HG02852 (cell line): Measurements from ENCODE around the gene SPRY4.
"Not testable (repeated sequence)": the region's sequence is repeated elsewhere in the genome, so short reads cannot be mapped to it uniquely, and the experiment has no call there.

Experiments used
- ATAC-seq: cut with Tn5 transposase; IDR thresholded peaks from one replicate; pipeline ENCODE4 v1.9.1; 2021; ENCODE audit warnings: mild to moderate bottlenecking, moderate library complexity; ENCODE audit not compliant: unreplicated experiment

Gene SPRY4

DNA sequence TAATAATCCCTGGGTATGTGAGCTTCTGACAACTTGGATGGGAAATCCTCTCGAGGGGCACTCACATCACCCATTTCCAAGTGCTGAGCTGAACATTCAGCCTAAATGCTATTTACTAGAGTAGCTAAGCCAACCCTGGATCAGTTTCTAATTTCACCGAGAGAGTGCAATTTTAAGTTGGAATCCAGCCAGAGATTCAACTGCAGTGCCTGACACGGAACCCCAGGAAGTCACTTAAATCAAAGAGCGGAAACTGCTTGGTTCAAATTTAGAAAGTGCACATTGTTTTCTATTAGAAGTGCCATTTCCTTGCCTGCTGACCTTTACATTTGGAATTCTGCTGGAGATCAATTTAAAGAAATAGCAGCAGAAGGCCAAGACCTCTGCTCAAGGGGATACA is 8.8 kb downstream of the SPRY4 start:
- ATAC-seq: no peak

GRCh38 chr5:142315096-142315900 is 9.5 kb downstream of the SPRY4 start:
- ATAC-seq: no peak

DNA sequence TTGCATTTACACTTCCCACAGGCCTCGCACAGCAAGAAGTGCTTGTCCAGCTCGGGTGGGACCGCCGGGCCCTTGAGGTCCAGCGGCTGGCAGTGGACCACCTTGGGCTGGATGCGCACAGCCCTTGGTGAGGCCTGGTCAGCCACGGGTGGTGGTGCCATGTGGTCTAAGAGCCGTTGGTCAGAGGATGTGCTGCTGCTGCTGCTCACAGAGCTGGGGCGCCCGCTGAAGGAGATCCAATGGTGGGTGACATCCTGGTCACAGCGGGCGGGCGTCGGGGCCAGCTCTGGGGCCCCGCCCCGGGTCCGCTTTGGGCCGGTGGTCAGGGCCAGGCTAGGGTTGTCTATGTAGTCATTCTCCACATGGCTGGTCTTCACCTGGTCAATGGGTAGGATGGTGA is 10.2 kb downstream of the SPRY4 start:
- no peak for ATAC-seq

DNA sequence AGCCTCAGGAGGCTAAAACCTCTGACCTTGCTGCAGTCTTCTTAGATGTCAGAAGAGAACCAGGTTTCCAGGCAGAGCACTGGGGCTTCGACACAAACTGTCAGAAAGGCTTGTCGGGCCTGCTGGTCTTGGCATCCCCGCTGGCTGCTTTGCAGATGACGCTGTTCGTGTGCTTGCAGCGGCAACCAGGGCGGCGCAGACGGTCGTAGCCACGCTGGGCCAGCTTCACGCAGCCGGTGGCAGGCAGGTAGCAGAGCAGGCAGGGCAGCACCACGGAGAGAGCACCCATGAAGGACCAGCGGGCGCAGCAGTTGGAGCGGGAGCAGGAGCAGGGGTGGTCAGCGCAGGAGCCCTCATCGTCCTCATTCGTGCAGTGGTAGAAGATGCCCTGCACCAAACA is 10.7 kb downstream of the SPRY4 start:
- ATAC-seq: no peak

- ATAC-seq: no peak
Observed at GRCh38 chr5:142313682-142314081, 11.1 kb downstream of the SPRY4 start.

DNA sequence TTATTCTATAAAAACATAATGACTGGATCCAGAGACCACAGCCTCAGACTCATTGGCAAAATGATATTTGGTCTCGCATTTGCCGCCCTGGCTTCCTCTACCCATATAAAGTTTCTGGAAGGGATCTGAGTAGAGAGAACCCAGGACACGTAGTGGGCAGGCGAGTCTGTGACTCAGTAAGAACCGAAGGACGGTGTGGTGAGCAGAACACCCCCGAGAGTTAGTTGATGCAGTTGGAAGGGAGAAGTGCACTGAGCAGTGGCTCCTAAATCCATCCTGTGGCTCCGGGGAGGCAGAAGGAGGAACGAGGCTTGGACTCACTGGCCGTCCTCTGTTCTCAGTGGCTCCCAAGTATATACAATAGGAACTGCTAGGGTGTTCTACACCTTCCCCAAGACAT is 11.5 kb downstream of the SPRY4 start:
- no peak for ATAC-seq

DNA sequence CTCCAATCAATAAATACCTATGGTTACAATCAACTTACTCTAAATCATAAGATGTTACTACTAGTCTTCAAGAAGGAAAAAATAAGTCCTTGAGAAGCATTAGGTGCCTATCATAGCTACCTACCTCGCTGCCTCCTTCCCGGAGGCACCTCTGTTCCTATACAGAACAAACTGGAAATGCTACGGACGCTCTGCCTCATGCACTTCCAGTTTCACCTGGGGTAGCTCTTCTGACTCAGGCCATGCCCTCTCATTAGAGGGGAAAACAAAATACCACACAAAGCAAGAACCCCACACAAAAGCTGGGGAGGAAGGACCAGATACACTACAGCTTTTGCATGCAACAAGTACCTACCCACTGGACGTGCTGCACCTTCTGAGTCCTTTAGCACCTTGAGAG is 12.4 kb downstream of the SPRY4 start:
- ATAC-seq: no peak

DNA sequence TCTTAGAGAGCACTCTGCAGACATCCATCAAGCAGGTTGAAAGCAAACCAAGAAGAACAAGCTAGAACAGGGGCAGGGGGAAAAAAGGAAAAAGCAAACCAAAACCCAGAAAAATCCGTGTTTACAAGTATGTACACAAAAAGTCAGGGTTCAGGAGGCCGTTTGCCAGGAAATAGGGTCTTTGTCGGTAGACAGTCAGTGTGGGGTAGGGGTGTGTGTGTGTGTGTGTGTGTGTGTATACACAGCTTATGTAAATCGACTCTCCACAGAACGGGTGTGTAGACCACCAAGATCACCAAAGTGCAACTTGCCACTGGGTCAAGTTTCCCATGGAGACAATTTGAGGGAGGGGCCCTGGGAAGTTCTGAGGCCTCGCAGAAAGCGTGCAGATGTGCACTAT is 13.1 kb downstream of the SPRY4 start:
- no peak for ATAC-seq

DNA sequence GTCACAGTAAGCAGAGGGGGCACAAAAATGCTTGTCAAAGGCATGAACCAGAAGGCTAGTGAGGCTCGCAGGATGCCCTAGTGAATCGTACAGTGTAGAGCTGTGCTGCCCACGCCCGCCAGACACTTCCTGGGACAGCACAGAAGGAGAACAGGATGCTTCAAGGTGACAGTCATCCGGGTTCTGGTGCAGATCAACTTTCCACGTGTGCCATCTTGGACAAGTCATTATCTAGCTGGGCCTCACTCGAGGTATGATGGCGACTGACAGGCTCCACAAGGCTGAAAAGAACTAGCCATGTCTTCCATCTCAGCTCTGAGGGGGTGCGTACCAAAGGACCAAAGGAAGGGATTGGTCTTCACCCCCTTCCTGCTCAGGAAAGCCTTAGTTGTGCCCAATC is 14.0 kb downstream of the SPRY4 start:
- no peak for ATAC-seq

- no peak for ATAC-seq
Observed at GRCh38 chr5:142309747-142310318, 15.0 kb downstream of the SPRY4 start.

- no peak for ATAC-seq
Observed at GRCh38 chr5:142308358-142308757, 16.5 kb downstream of the SPRY4 start.

DNA sequence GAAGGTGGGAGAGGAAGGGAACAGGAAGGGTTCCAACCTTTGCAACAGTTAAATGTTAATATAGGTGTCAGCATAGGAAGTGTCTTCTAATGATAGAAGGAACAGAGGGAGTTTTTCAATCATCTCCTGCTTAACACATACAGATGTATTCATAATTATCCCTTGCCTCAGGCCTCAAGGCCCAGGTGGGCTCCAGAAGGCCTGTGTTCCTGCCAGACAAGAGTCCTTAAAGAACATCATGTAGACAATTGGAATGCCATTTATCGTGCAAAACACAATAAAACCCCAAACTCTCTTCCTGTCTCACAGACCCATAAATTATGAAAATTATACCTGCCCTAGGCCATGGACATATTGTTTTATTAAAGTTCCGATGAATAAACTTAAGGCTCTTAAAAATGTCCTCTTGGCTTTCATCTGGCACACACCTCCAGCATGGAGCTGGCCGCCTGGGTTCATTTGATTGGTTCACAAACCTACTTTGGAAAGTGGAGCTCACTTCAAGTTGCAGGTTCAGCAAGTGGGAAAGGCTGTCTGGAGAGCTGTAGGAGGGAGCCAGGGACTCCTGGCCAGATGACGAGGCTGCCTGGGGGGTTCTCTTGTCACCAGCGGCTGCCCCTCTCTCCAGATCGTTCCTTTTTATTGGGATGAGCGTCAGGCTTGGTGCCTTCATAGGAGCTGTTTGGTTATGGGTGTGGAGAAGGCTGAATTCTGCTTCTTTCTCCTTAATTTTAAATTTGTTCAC is 17.5 kb downstream of the SPRY4 start:
- ATAC-seq: no peak

- ATAC-seq: no peak
Observed at GRCh38 chr5:142306077-142306502, 18.7 kb downstream of the SPRY4 start.

DNA sequence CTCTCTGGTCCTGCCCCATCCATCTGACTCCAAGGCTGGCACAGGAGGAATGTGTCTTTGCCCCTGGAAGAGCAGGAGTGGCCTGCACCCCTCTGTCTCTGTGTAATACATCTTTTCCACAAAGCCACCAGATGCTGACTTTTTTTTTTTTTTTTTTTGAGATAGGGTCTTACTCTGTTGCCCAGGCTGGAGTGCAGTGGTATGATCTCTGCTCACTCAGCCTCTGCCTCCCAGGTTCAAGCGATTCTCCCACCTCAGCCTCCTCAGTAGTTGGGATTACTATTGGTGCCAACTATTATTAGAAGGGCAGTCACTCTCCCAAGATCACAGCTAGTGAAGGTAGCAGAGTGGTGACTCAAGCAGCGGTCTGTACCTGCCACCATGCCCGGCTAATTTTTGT is 19.6 kb downstream of the SPRY4 start:
- no peak for ATAC-seq

DNA sequence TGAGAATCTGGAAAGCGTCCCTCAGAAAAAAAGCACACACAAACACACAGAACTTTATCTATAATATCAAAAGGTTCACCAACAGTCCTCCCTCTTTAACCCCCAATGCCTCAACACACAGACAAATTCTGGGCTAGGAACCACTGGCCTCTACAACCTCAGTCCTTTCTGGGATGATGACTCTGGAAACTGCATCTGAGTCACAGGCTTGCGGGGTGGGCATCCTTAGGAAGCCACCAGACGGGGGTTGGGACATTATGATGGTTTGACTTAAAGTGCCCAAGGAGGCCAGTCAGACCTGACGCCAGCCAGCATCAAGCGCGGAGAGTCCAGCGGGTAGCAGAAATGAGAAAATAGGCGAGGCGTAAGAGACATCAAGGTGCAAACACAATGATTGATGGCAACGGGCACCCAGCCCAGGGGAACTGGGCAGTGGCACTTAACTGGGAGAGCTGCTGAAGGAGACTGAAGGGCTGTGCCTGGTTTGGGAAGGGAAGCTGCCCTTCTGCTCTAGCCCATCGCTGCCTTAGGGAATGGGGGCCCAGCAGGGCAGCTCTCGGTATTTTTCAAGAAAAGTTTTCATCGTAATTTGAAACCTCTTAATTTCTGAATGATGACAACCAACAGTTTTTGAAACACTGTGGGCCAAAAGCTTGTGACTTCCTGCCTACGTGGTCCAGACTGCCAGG is 20.7 kb downstream of the SPRY4 start:
- ATAC-seq: no peak

DNA sequence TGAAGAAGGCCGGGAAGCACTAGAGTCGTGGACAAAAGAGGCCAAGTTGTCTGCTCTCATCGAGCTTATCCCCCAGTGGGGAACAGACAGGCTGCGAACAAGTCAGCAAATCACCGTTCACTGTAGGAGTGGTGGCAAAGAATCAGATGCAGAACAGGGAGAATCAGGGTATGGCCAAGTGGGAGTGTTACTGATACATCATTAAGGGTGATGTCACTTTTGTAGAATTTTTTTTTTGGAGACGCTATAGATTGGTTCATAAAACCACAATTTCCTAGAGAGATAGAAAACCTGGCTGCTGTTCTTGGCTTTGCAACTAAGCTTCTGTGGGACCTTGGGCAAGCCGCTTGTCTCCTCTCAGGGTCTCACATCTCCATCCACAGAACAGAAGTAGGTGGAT is 21.3 kb downstream of the SPRY4 start:
- ATAC-seq: no peak

GRCh38 chr5:142301540-142301939 is 23.3 kb downstream of the SPRY4 start:
- ATAC-seq: no peak

GRCh38 chr5:142300677-142301076 is 24.1 kb downstream of the SPRY4 start:
- no peak for ATAC-seq

GRCh38 chr5:142298789-142299188 is 26.0 kb downstream of the SPRY4 start:
- ATAC-seq: no peak

DNA sequence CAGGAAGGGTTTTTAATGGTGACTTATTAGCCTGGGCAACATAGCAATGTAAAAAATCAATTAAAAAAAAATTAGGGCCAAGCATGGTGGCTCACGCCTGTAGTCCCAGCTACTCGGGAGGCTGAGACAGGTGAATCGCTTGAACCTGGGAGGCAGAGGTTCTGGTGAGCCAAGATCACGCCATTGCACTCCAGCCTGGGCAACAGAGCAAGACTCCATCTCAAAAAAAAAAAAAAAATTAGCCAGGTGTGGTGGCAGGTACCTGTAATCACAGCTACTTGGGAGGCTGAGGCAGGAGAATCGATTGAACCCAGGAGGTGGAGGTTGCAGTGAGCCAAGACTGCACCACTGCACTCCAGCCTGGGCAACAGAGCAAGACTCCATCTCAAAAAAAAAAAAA is 27.0 kb downstream of the SPRY4 start:
- ATAC-seq: not testable (repeated sequence)

DNA sequence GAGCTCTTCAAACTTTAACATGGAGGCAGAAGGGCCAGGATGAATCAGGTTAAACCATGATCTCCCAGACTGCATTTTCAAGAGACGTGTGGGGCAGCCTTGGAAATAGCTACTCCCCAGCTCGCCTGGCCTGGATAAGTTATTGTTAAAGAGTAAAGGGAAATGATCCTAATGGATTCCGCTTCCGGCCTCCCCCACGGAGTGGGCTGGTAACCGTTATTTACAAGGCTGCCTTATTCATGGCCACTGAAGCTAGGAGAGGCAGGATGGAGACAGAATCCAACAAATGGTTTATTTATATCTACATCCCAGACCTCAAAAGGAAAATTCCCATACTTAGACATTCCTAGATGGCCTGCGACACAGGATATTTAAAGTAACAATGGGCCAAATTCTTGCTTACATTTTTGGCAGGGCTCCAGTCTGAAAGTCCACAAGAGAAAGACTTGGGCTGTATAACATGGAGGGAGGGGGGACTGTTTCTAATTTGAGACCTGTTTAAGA is 27.9 kb downstream of the SPRY4 start:
- ATAC-seq: no peak
